Activated CD8-positive, alpha-beta T cell treated with anti-CD3 and anti-CD28 coated beads for 36 hours (primary cell): ENCODE measurements around the gene MLC1. TPM values are rescaled to one million over a fixed set of nuclear protein-coding genes. Genes with fewer than 3 reads are reported as not detected.

Source experiments
- ATAC-seq: fragments of 200-7000 bp; cut with Tn5 transposase; one replicate; pipeline ENCODE4 v1.10.0; 2021; ENCODE audit warnings: mild to moderate bottlenecking, moderate library complexity
- CTCF ChIA-PET: fragments of 350-600 bp; sonication (Branson Sonifier 250); formaldehyde crosslinking; loops from one replicate; lab custom pipeline; 2021; ENCODE audit warnings: antibody characterized with exemption; lab: Charles Lee
- POLR2A ChIA-PET: fragments of 350-600 bp; sonication (Branson Sonifier 250); formaldehyde crosslinking; loops from one replicate; lab custom pipeline; 2021; ENCODE audit warnings: antibody characterized with exemption; lab: Charles Lee
- DNase-seq: peaks from one replicate; pipeline ENCODE4 v3.0.0-alpha.2; 2020
- H3K27ac Mint-ChIP-seq: one replicate; pipeline ENCODE4 v1.8.0; 2021; ENCODE audit warnings: mild to moderate bottlenecking, mixed read lengths
- H3K27me3 Mint-ChIP-seq: one replicate; pipeline ENCODE4 v1.8.0; 2021; ENCODE audit warnings: mixed read lengths
- H3K36me3 Mint-ChIP-seq: one replicate; pipeline ENCODE4 v1.8.0; 2021; ENCODE audit warnings: low read depth, mixed read lengths
- H3K4me1 Mint-ChIP-seq: one replicate; pipeline ENCODE4 v1.8.0; 2021; ENCODE audit warnings: low read depth, mixed read lengths
- H3K4me3 Mint-ChIP-seq: one replicate; pipeline ENCODE4 v1.8.0; 2021; ENCODE audit warnings: mild to moderate bottlenecking, moderate library complexity, mixed read lengths
- H3K9me3 Mint-ChIP-seq: one replicate; pipeline ENCODE4 v1.8.0; 2021; ENCODE audit warnings: mixed read lengths
- intact Hi-C: fragments of 100-400 bp; cut with micrococcal nuclease; formaldehyde crosslinking; loops from one replicate; pipeline ENCODE4 v1.10.0; 2022
- total RNA-seq, 2 experiments: library from RNA; stranded (reverse); gene quantifications; one replicate each; pipeline ENCODE4 v1.2.3, GENCODE V29; 2021
- TF ChIP-seq, protein P1 (sequence below): fragments of 200-600 bp; IDR thresholded peaks from one replicate; pipeline ENCODE4 v1.8.0; 2022; ENCODE audit warnings: antibody characterized with exemption, mild to moderate bottlenecking

The MLC1 gene
- total RNA-seq, 2 experiments from 2014 or later = 1.3 to 1.5 TPM

DNA sequence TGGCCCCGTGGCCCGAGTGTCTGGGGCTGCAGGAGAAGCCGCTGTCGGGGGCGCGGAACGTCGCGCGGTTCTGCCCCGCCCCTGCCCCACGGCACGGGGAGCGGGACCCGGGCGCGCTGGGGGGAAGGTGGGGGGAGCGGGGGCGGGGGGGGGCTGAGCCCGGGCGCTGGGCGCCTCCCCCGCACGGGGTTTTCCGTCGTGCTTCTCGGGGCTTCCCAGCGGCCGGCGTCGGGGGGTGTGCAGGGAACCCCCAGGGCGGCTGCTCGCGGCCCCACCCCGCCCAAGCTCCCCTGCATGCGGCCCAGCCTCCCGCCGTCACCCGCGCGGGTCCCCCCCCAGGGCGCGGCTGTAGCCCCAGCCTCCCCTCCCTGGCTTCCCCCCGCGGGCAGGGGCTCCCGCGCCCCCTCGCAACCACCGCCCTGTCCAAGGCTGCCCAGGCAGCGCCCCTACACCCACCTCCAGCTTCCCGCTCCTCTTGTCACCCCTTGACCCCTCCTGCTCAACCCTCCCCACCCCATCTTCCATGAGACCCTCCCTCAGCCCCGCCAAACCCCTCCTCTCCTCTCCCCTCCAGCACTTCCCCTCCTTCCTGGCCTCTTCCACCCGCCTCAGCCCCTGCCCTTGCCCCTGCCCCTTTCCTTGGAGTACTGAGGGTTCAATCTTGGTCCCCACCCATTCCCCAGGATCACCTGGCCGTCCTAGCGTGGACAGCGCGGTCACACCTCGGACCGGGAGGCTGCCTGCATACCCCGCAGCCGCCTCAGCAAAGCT lies 74.4 kb downstream of the MLC1 start:
- H3K9me3 Mint-ChIP-seq = no peaks in the 10 kb centered on the region
- peak; percentile 63 for ATAC-seq
- peak overlapping the region; percentile 62 for H3K4me3 Mint-ChIP-seq
- peaks cover 2% of the 10 kb centered on the region for H3K27me3 Mint-ChIP-seq
- H3K4me1 Mint-ChIP-seq = peaks cover 28% of the 10 kb centered on the region
- intact Hi-C loops = no loop called here
- ChIA-PET POLR2A (interaction anchor here (0.7 to 1.2 kb wide), 2 partner anchors 39 to 180 kb away, joined by 3 read pairs; no protein-coding TSS in a partner anchor), CTCF (interaction anchor here (1.0 to 1.2 kb wide), 2 partner anchors 16 to 20 kb away, joined by 3 read pairs; no protein-coding TSS in a partner anchor)
- TF ChIP-seq, protein P1, sequence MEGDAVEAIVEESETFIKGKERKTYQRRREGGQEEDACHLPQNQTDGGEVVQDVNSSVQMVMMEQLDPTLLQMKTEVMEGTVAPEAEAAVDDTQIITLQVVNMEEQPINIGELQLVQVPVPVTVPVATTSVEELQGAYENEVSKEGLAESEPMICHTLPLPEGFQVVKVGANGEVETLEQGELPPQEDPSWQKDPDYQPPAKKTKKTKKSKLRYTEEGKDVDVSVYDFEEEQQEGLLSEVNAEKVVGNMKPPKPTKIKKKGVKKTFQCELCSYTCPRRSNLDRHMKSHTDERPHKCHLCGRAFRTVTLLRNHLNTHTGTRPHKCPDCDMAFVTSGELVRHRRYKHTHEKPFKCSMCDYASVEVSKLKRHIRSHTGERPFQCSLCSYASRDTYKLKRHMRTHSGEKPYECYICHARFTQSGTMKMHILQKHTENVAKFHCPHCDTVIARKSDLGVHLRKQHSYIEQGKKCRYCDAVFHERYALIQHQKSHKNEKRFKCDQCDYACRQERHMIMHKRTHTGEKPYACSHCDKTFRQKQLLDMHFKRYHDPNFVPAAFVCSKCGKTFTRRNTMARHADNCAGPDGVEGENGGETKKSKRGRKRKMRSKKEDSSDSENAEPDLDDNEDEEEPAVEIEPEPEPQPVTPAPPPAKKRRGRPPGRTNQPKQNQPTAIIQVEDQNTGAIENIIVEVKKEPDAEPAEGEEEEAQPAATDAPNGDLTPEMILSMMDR = no peak
- peak overlapping the region; percentile 72 for H3K27ac Mint-ChIP-seq
- H3K36me3 Mint-ChIP-seq = no peaks in the 10 kb centered on the region
- peak; percentile 66 for DNase-seq

DNA sequence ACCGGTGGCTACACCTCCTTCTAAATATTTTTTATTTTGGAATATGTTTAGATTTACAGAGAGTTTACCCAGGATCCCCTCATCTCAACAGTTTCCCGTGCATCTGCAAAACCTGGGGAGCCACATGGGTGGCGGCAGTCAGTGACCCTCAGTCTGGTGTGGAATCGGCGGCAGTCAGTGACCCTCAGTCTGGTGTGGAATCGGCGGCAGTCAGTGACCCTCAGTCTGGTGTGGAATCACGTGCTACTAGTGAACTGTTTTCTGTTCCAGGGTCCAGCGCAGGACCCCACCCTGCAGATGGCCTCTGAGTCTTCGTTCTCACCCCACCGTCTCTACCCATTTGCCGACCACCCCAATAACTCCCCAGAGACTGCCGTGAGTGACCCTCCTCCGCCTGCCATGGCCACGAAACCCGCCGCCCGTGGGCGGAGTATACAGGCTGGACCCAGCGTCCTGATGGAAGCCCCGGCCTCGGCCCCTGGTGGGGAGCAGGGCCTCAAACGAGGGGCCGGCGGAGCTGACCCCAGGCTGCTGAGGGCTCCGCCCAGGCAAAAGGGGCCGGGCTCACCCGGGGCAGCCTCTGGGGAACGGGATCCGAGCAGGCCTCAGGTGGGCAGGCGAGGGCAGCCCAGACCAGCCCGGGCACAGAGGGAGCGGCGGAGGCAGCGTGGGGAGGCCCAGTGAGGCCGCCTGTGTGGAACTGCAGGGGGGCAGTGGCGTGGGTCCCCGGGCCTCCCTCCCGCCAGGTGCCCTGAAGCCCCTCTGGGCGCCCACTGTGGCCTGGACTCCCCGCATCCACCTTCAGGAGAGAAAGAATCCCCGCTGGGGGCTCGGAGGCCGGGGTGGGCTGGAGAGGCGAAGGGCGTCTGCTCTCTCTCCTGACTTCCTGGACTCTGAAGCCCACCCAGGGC lies 75.2 kb downstream of the MLC1 start:
- DNase-seq = no peak
- POLR2A ChIA-PET = interaction anchor here (0.7 to 1.2 kb wide), 3 partner anchors 38 to 181 kb away, joined by 3 read pairs; no protein-coding TSS in a partner anchor
- TF ChIP-seq, protein P1 = no peak
- intact Hi-C loops = no loop called here
- no peak for ATAC-seq
- Mint-ChIP-seq H3K27me3 (peaks cover 2% of the 10 kb centered on the region), H3K27ac (peak overlapping the region; percentile 42), H3K36me3 (no peaks in the 10 kb centered on the region), H3K9me3 (no peaks in the 10 kb centered on the region), H3K4me3 (no peak overlapping the region), H3K4me1 (peaks cover 27% of the 10 kb centered on the region)
- CTCF ChIA-PET = no interaction called here

Other genes starting within 250 kb of the MLC1 start
- gene ZBED4, start 231.6 kb downstream of the MLC1 start, total RNA-seq = 10 to 100 TPM; 19.7 to 20.1 TPM
- 10 to 100 TPM; 10.7 to 12.0 TPM for gene ALG12, start 167.0 kb downstream of the MLC1 start, total RNA-seq
- gene CRELD2, start 166.8 kb downstream of the MLC1 start, total RNA-seq = 10 to 100 TPM; 26.1 to 28.2 TPM
- 100 to 1,000 TPM; 146 to 158 TPM for gene PIM3, start 124.7 kb downstream of the MLC1 start, total RNA-seq
- gene IL17REL, start 72.7 kb downstream of the MLC1 start, total RNA-seq = under 1 TPM in 1 of 2 experiments, not detected in 1; 0.14 TPM
- not detected for gene TTLL8, start 27.1 kb downstream of the MLC1 start, total RNA-seq
- under 1 TPM in 1 of 2 experiments, not detected in 1; 0.34 TPM for gene MOV10L1, start 4.6 kb upstream of the MLC1 start, total RNA-seq
- 1 to 10 TPM; 3.3 to 3.9 TPM for gene PANX2, start 85.3 kb upstream of the MLC1 start, total RNA-seq
- gene TRABD, start 100.5 kb upstream of the MLC1 start, total RNA-seq = 100 to 1,000 TPM; 110 to 114 TPM
- gene SELENOO, start 115.6 kb upstream of the MLC1 start, total RNA-seq = 10 to 100 TPM; 24.0 to 25.5 TPM
- gene TUBGCP6, start 159.6 kb upstream of the MLC1 start, total RNA-seq = 10 to 100 TPM; 44.8 to 47.2 TPM
- 10 to 100 TPM; 43.0 to 44.3 TPM for gene HDAC10, start 165.8 kb upstream of the MLC1 start, total RNA-seq
- 1 to 10 TPM; 7.9 to 9.2 TPM for gene MAPK12, start 176.3 kb upstream of the MLC1 start, total RNA-seq
- 1 to 10 TPM; 5.9 to 6.2 TPM for gene MAPK11, start 185.0 kb upstream of the MLC1 start, total RNA-seq
- 10 to 100 TPM; 22.1 to 26.4 TPM for gene PLXNB2, start 222.2 kb upstream of the MLC1 start, total RNA-seq
- gene DENND6B, start 241.6 kb upstream of the MLC1 start, total RNA-seq = 1 to 10 TPM; 4.6 to 5.3 TPM